ENCODE results near the gene DHX57.

DHX57 gene

DNA sequence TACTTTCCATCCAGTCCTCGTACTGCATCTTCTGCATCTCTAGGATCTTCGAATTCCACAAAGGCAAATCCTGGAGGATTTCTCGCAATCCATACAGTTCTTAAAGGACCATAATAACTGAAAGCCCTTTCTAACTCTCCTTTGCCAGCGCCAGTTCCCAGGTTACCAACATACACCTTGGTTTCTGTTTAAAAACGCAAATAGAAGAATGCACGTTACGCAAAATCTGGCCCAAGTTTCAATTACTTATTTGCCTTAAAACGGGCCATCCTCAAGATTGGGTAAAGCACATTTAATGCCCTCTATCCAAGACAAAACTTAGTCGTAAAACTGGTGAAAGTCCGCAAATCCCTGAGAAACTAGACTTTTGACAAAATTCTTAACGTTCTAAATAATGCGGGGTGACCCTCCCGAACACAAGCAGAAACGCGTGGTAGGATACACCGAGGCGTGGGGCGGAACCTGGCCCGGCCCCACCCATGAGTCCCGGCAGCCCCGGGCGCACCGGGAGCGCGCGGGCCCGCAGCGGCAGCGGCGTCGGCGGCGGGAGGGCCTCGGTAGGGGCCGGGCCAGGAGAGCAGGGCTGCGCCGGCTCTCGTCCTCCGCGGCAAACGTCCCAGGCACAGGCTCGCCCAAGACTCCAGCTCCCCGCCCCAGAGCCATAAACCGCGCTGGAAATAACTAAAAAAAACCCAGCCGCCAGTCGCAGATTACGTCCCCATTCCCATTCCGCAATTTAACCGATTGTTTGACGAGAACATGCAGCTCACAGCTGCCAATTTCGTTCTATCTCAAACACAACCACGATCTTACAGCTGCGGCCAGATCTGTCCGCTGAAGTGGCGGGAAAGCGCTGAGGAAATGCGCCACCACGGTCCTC, 125.5 kb downstream of the DHX57 start:
- peak; percentile 9 for DNase-seq

- no peak for DNase-seq
Observed at GRCh38 chr2:38748943-38749804, 126.6 kb downstream of the DHX57 start.

GRCh38 chr2:38748391-38748790, 127.3 kb downstream of the DHX57 start:
- DNase-seq: no peak

DNA sequence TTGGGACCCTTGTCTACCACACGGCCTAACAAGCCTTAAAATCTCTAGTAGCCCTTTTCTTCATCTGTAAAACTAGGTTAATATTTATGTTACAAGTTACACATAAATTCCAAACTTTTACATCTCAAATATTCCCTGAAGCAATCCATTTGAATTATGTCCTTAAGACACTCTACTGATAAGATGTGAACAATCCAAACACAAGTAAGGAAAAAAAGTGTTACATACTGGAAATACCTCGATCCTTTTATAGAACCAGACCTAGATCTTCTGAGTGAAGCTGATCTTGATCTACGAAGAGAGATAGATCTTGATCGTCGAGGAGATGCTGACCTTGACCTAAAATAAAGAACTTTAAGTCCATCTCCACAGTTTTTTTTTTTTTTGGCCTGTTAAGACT, 127.9 kb downstream of the DHX57 start:
- no peak for DNase-seq

Measured in NCI-H2029 (cell line).